Lower leg skin (tissue), 3 donors: ENCODE results near the gene HIP1R.

Experiments
- POLR2A ChIP-seq, 2 donors: fragments of 450-650 bp; IDR thresholded peaks; one replicate each; pipeline ENCODE4 v1.6.1; 2016 to 2017; ENCODE audit warnings: antibody characterized with exemption in 2 of 2, mild to moderate bottlenecking in 1 of 2, moderate library complexity in 1 of 2
- TF ChIP-seq, protein P1 (sequence below), 3 donors: fragments of 450-650 bp; IDR thresholded peaks; one replicate each; pipeline ENCODE4 v1.5.1; 2016; ENCODE audit warnings: antibody characterized with exemption in 3 of 3, mild to moderate bottlenecking in 3 of 3, moderate library complexity in 2 of 3

GRCh38 chr12:122882908-122883558 lies 47.8 kb downstream of the HIP1R start:
- TF ChIP-seq, protein P1, sequence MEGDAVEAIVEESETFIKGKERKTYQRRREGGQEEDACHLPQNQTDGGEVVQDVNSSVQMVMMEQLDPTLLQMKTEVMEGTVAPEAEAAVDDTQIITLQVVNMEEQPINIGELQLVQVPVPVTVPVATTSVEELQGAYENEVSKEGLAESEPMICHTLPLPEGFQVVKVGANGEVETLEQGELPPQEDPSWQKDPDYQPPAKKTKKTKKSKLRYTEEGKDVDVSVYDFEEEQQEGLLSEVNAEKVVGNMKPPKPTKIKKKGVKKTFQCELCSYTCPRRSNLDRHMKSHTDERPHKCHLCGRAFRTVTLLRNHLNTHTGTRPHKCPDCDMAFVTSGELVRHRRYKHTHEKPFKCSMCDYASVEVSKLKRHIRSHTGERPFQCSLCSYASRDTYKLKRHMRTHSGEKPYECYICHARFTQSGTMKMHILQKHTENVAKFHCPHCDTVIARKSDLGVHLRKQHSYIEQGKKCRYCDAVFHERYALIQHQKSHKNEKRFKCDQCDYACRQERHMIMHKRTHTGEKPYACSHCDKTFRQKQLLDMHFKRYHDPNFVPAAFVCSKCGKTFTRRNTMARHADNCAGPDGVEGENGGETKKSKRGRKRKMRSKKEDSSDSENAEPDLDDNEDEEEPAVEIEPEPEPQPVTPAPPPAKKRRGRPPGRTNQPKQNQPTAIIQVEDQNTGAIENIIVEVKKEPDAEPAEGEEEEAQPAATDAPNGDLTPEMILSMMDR (IDR thresholded peaks at IDR 0.05) = no peak
- TF ChIP-seq POLR2A (IDR thresholded peaks at IDR 0.05) = no peak
